Gastroesophageal sphincter (tissue), 3 donors: ENCODE measurements around the gene ASB14.

ENCODE experiments used
- POLR2A ChIP-seq, 2 donors: fragments of 450-650 bp; IDR thresholded peaks; one replicate each; pipeline ENCODE4 v1.6.1; 2017; ENCODE audit warnings: antibody characterized with exemption in 2 of 2, mild to moderate bottlenecking in 2 of 2, moderate library complexity in 1 of 2
- POLR2AphosphoS5 ChIP-seq: sonication (generic); formaldehyde crosslinking; IDR thresholded peaks from one replicate; pipeline ENCODE4 v1.6.1; 2017; ENCODE audit warnings: antibody characterized with exemption
- TF ChIP-seq, protein P1 (sequence below), 4 experiments: fragments of 200-600 bp in 2 of 4; fragments of 450-650 bp in 2 of 4; sonication (generic) in 1 of 4; IDR thresholded peaks; one replicate each; pipeline ENCODE4 v1.5.1; 2017 to 2019; ENCODE audit warnings: antibody characterized with exemption in 4 of 4, mild to moderate bottlenecking in 2 of 4, moderate library complexity in 2 of 4

DNA sequence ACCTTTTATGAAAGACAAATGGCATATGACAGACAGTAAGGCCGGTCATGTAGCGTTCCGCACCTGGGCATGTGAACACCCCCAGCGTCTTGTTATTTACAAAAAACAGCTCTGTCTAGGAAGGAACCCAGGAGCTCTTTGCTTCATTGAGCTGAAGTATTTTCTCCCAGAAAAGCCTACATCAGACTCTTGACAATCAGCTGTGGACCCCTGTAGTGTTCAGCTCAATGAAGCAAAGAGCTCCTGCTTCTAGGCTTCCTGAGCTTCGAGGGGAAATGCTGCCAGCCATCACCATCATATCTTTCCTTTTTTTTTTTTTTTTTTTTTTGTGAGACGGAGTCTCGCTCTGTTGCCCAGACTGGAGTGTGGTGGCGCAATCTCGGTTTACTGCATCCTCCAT, 4.1 kb downstream of the ASB14 start:
- TF ChIP-seq, protein P1, sequence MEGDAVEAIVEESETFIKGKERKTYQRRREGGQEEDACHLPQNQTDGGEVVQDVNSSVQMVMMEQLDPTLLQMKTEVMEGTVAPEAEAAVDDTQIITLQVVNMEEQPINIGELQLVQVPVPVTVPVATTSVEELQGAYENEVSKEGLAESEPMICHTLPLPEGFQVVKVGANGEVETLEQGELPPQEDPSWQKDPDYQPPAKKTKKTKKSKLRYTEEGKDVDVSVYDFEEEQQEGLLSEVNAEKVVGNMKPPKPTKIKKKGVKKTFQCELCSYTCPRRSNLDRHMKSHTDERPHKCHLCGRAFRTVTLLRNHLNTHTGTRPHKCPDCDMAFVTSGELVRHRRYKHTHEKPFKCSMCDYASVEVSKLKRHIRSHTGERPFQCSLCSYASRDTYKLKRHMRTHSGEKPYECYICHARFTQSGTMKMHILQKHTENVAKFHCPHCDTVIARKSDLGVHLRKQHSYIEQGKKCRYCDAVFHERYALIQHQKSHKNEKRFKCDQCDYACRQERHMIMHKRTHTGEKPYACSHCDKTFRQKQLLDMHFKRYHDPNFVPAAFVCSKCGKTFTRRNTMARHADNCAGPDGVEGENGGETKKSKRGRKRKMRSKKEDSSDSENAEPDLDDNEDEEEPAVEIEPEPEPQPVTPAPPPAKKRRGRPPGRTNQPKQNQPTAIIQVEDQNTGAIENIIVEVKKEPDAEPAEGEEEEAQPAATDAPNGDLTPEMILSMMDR (IDR thresholded peaks at IDR 0.05), result no peak
- TF ChIP-seq POLR2AphosphoS5 (no peak), POLR2A (IDR thresholded peaks at IDR 0.05) (no peak)
